T-helper 17 cell (primary cell): ENCODE data around the gene ABCC10. TPM values are rescaled to one million over a fixed set of nuclear protein-coding genes. Genes with fewer than 3 reads are reported as not detected.
A peak's percentile ranks its signal among the peaks of the same experiment; 100 is the strongest.

Experiments
- ATAC-seq: fragments of 150-1000 bp; cut with Tn5 transposase; 2 replicates; pipeline ENCODE4 v1.10.0; 2021; ENCODE audit warnings: mild to moderate bottlenecking, moderate library complexity
- DNase-seq, 3 donors: peaks; one replicate each; pipeline versions ENCODE4 v3.0.0 to v3.0.0-alpha.2; 2020 to 2021
- H3K9me3 ChIP-seq: one replicate; pipeline ENCODE4 v1.7.0; 2013; ENCODE audit warnings: low read length, mild to moderate bottlenecking; ENCODE audit not compliant: control insufficient read depth, poor library complexity, severe bottlenecking
- H3K27ac Mint-ChIP-seq: one replicate; pipeline ENCODE4 v1.8.0; 2022; ENCODE audit warnings: mild to moderate bottlenecking, moderate library complexity, mixed read lengths
- H3K27me3 Mint-ChIP-seq: one replicate; pipeline ENCODE4 v1.8.0; 2022; ENCODE audit warnings: mixed read lengths
- H3K36me3 Mint-ChIP-seq: one replicate; pipeline ENCODE4 v1.8.0; 2022; ENCODE audit warnings: low read depth, mixed read lengths
- H3K4me1 Mint-ChIP-seq: one replicate; pipeline ENCODE4 v1.8.0; 2022; ENCODE audit warnings: mild to moderate bottlenecking, mixed read lengths
- H3K4me3 Mint-ChIP-seq: one replicate; pipeline ENCODE4 v1.8.0; 2022; ENCODE audit warnings: mild to moderate bottlenecking, moderate library complexity, mixed read lengths
- total RNA-seq, 4 donors: library from RNA in 2 of 4; stranded (reverse) in 2 of 4; gene quantifications; one replicate each; pipeline ENCODE4 v1.2.3 and lab custom pipeline; 2022 to 2026

Gene ABCC10
- total RNA-seq, 2 donors from 2014 or later = 51.0 to 70.7 TPM

DNA sequence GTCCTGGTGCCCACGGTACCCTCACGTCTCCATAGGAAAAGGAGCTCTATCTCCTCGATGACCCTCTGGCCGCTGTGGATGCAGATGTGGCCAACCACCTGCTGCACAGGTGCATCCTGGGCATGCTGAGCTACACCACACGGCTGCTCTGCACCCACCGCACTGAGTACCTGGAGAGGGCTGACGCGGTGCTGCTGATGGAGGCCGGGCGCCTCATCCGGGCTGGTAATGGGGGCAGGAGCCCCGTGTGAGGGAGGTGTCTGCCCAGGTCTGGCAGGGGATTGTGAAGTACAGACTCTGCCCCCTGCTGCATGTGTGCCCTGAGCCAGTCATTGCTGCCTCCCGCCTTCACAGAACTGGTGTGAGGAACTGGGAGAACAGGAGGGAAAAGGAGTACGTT lies 15.6 kb downstream of the ABCC10 start:
- peaks cover 5% of the 10 kb centered on the region for H3K36me3 Mint-ChIP-seq
- peak overlapping the region; percentile 75 for H3K27ac Mint-ChIP-seq
- no peak for ATAC-seq
- no peaks in the 10 kb centered on the region for H3K27me3 Mint-ChIP-seq
- no peak for DNase-seq
- H3K4me3 Mint-ChIP-seq = no peak overlapping the region
- peaks cover 2% of the 10 kb centered on the region for H3K4me1 Mint-ChIP-seq
- no peaks in the 10 kb centered on the region for H3K9me3 ChIP-seq

DNA sequence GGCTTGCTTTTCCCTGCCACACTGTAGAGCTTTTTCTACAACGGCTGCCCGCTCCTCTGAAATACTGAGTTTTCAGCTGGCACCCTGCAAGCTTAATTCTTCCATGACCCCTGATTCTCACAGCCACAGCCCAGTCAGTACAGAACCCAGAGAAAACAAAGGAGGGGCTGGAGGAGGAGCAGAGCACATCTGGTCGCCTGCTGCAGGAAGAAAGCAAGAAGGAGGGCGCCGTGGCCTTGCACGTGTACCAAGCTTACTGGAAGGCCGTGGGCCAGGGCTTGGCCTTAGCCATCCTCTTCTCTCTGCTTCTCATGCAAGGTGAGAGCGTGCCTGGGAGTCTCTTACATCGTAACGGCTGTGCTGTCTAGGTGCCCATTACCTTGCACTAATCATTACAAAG lies 16.7 kb downstream of the ABCC10 start:
- H3K36me3 Mint-ChIP-seq = peaks cover 5% of the 10 kb centered on the region
- no peaks in the 10 kb centered on the region for H3K27me3 Mint-ChIP-seq
- DNase-seq (no peak), ATAC-seq (no peak)
- H3K4me1 Mint-ChIP-seq = peaks cover 2% of the 10 kb centered on the region
- no peak overlapping the region for H3K4me3 Mint-ChIP-seq
- H3K9me3 ChIP-seq = no peaks in the 10 kb centered on the region
- H3K27ac Mint-ChIP-seq = no peak overlapping the region

DNA sequence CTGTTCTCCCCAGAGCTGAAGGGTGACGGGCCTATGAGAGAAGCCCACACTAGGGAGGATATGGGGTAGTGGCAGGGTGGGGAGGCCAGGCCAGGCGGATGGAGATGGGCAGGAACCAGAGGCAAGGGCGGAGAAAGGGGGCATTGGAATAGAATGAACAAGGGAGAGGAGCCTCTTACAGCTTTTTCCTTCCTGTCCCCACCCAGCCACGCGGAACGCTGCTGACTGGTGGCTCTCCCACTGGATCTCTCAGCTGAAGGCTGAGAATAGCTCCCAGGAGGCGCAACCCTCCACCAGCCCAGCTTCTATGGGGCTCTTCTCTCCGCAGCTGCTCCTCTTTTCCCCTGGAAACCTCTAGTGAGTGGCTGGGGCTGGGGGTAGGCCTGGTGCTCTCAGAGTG lies 17.2 kb downstream of the ABCC10 start:
- DNase-seq (no peak), ATAC-seq (no peak)
- no peaks in the 10 kb centered on the region for H3K9me3 ChIP-seq
- H3K27ac Mint-ChIP-seq = no peak overlapping the region
- peaks cover 5% of the 10 kb centered on the region for H3K36me3 Mint-ChIP-seq
- peaks cover 2% of the 10 kb centered on the region for H3K4me1 Mint-ChIP-seq
- no peaks in the 10 kb centered on the region for H3K27me3 Mint-ChIP-seq
- H3K4me3 Mint-ChIP-seq = no peak overlapping the region

DNA sequence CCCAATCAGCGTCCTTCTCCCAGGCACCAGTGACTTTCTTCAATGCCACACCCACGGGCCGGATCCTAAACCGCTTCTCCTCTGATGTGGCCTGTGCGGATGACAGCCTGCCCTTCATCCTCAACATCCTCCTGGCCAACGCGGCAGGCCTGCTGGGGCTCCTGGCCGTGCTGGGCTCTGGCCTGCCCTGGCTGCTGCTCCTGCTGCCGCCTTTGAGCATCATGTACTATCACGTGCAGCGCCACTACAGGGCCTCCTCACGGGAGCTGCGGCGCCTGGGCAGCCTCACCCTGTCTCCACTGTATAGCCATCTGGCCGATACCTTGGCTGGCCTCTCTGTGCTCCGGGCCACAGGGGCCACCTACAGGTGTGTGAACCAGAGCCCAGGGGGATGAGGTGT lies 18.2 kb downstream of the ABCC10 start:
- Mint-ChIP-seq H3K27ac (peak overlapping the region; percentile 71), H3K4me3 (no peak overlapping the region), H3K4me1 (peaks cover 2% of the 10 kb centered on the region), H3K27me3 (no peaks in the 10 kb centered on the region), H3K36me3 (peaks cover 5% of the 10 kb centered on the region)
- H3K9me3 ChIP-seq = no peaks in the 10 kb centered on the region
- DNase-seq (no peak), ATAC-seq (no peak)

DNA sequence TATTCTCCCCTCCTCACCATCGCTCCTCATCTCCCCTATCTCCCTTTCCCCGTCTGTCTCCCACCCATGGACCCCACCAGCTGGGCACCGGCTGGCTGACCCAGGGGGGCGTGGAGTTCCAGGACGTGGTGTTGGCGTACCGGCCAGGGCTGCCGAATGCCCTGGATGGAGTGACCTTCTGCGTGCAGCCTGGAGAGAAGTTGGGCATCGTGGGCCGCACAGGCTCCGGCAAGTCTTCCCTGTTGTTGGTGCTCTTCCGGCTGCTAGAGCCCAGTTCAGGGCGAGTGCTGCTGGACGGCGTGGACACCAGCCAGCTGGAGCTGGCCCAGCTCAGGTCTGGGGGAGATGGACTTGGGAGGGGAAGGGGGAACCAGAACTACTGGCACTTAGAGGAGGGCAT lies 20.3 kb downstream of the ABCC10 start:
- Mint-ChIP-seq H3K27me3 (no peaks in the 10 kb centered on the region), H3K4me1 (peaks cover 2% of the 10 kb centered on the region), H3K36me3 (peaks cover 5% of the 10 kb centered on the region), H3K27ac (peak overlapping the region; percentile 45), H3K4me3 (no peak overlapping the region)
- DNase-seq = no peak
- no peak for ATAC-seq
- H3K9me3 ChIP-seq = no peaks in the 10 kb centered on the region

DNA sequence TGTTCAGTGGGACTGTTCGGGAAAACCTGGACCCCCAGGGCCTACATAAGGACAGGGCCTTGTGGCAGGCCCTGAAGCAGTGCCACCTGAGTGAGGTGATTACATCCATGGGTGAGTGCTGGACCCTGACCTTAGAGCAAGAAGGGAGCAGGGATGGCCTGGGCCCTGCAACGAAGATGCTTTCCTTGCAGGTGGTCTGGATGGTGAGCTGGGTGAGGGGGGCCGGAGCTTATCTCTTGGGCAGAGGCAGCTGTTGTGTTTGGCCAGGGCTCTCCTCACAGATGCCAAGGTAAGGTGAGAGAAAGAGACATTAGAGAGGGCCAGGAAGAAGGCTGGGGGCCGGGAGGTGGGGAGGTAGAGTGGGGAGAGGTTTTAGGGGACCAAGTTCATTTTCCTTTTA lies 21.6 kb downstream of the ABCC10 start:
- no peak for ATAC-seq
- H3K9me3 ChIP-seq = no peaks in the 10 kb centered on the region
- H3K36me3 Mint-ChIP-seq = peaks cover 5% of the 10 kb centered on the region
- H3K4me3 Mint-ChIP-seq = no peak overlapping the region
- H3K27ac Mint-ChIP-seq = peak overlapping the region; percentile 62
- no peaks in the 10 kb centered on the region for H3K27me3 Mint-ChIP-seq
- no peak for DNase-seq
- H3K4me1 Mint-ChIP-seq = peaks cover 5% of the 10 kb centered on the region

DNA sequence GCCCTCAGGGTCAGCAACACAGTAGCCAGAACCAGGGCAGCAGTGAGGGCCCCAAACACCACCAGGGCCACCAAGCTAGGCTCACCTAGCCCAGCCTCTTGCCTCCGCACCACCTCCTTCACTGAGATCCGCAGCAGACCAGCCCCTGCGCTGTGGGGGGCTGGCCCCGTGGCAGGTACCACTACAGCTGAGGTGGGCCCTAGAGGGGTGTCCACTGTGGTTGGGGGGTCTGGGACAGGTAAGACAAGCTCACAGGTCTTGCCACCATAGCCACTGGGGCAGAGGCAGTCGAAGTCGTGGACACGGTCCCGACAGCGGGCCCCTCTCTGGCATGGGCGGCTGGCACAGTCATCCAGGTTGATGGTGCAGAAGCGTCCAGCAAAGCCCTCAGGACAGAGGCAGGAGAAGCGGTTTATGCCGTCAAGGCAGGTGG lies 23.4 kb downstream of the ABCC10 start:
- H3K27me3 Mint-ChIP-seq = peaks cover 1% of the 10 kb centered on the region
- peak overlapping the region; percentile 8 for H3K27ac Mint-ChIP-seq
- peaks cover 7% of the 10 kb centered on the region for H3K36me3 Mint-ChIP-seq
- no peak overlapping the region for H3K4me3 Mint-ChIP-seq
- ATAC-seq (no peak), DNase-seq (no peak)
- peaks cover 14% of the 10 kb centered on the region for H3K4me1 Mint-ChIP-seq
- H3K9me3 ChIP-seq = no peaks in the 10 kb centered on the region

DNA sequence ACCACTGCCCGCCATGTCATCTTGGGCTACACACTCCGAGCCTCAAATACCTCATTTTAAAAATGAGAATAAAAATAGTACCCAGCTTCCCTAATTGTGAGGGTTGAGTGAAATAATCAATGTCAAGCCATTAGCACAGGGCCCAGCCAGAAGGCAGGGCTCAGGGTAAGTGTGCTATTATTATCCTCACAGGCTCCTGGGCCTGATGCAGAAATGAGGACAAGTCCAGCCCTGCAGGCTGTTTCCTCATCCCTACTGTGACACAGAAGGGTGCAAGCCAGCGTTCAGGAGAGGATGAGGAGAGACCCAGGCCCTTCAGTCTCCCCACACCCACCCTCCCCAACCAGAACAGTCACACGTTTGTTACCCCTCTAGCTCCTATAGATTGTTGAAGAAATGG lies 24.0 kb downstream of the ABCC10 start:
- no peak overlapping the region for H3K4me3 Mint-ChIP-seq

DNA sequence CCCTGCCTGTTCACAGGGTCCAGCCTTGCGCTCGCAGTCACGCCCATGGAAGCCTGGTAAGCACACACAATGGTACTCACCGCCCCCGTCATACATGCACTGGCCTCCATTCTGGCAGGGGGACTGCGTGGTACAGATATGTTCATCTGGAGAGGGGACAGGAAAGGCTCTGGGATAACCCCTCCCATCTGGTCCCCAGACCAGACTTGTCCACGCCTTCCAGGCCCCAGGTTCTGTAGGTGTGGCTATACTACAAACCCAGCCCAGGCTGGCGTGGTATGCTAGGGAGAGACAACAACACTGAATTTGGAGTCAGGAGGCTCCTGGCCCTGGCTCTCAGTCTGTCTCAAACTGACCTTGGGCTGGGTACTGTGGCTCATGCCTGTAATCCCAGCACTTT lies 24.6 kb downstream of the ABCC10 start:
- no peaks in the 10 kb centered on the region for H3K9me3 ChIP-seq
- Mint-ChIP-seq H3K27ac (no peak overlapping the region), H3K4me3 (no peak overlapping the region), H3K36me3 (peaks cover 8% of the 10 kb centered on the region), H3K27me3 (peaks cover 10% of the 10 kb centered on the region), H3K4me1 (peaks cover 19% of the 10 kb centered on the region)
- no peak for DNase-seq
- ATAC-seq = no peak

More for the DNA sequence above, 24.0 kb downstream of the ABCC10 start:
- peaks cover 8% of the 10 kb centered on the region for H3K36me3 Mint-ChIP-seq
- H3K27ac Mint-ChIP-seq = no peak overlapping the region
- H3K4me1 Mint-ChIP-seq = peaks cover 19% of the 10 kb centered on the region
- no peak for ATAC-seq
- DNase-seq = no peak
- H3K9me3 ChIP-seq = no peaks in the 10 kb centered on the region
- H3K27me3 Mint-ChIP-seq = peaks cover 7% of the 10 kb centered on the region

DNA sequence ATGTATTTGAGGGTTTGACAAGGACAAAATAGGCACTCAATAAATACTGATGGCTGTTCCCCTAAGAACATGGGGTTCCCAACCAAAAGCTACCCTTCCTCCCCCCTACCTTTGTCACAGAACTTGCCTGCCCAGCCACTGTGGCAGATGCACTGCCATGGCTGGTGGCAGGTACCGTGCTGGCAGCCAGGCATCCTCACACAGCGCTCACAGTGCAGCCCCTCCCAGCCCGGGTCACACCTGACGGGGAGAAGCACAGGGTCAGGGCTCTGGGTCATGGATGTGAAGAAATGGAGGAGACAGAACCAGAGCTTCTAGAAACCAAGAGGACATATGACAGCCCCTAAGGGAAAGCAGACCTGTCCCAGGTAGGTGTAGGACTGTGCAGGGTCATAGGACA lies 25.6 kb downstream of the ABCC10 start:
- Mint-ChIP-seq H3K27me3 (peaks cover 12% of the 10 kb centered on the region), H3K27ac (peak overlapping the region; percentile 51), H3K4me1 (peaks cover 17% of the 10 kb centered on the region), H3K4me3 (no peak overlapping the region), H3K36me3 (peaks cover 3% of the 10 kb centered on the region)
- H3K9me3 ChIP-seq = no peaks in the 10 kb centered on the region
- no peak for ATAC-seq
- no peak for DNase-seq

DNA sequence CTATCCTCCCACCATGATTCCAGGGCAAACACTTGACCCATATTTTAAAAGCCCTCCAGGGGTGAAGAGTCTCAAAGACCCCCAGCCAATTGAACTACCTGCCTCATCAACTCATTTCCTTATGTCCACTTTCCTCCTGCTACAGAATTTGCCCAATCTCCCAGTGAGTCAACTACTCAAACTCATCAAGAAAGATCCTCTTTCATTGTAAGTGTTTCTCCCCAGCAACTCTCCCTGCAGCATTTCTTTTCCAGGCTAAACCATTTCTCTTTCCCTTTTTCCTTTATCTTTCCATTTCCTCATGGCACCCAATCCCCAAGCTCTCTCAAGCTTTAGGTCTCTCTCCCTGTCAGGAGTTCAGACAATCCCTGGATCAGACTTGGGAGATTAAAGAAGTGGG lies 26.5 kb downstream of the ABCC10 start:
- ATAC-seq (no peak), DNase-seq (no peak)
- Mint-ChIP-seq H3K4me1 (peaks cover 17% of the 10 kb centered on the region), H3K27me3 (peaks cover 12% of the 10 kb centered on the region), H3K27ac (peak overlapping the region; percentile 45), H3K36me3 (peaks cover 3% of the 10 kb centered on the region), H3K4me3 (peak overlapping the region; percentile 91)
- no peaks in the 10 kb centered on the region for H3K9me3 ChIP-seq

DNA sequence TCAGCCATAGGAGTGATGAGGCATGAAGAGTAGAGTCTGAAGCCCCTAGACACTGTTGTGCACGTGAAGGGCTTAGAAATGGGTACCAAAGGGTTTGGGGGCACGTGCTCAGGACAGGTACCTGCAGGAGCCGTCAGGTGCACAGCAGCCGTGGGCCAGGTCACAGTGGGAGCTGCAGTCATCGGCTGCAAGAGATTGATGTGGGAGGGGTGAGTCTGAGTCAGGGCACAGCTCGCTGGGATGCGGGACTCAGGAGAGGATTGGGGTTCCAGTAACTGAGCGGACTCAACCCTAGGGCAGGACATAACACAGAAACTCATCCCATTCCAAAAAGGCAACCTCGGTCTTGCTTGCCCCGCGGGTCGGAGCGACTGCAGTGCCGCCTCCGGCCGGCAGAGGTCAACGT lies 27.0 kb downstream of the ABCC10 start:
- ATAC-seq = peak; percentile 68
- Mint-ChIP-seq H3K4me1 (peaks cover 17% of the 10 kb centered on the region), H3K27me3 (peaks cover 12% of the 10 kb centered on the region), H3K27ac (peak overlapping the region; percentile 45), H3K36me3 (peaks cover 3% of the 10 kb centered on the region), H3K4me3 (peak overlapping the region; percentile 91)
- peak; percentile 46 to 57 (median 53) for DNase-seq
- H3K9me3 ChIP-seq = no peaks in the 10 kb centered on the region

DNA sequence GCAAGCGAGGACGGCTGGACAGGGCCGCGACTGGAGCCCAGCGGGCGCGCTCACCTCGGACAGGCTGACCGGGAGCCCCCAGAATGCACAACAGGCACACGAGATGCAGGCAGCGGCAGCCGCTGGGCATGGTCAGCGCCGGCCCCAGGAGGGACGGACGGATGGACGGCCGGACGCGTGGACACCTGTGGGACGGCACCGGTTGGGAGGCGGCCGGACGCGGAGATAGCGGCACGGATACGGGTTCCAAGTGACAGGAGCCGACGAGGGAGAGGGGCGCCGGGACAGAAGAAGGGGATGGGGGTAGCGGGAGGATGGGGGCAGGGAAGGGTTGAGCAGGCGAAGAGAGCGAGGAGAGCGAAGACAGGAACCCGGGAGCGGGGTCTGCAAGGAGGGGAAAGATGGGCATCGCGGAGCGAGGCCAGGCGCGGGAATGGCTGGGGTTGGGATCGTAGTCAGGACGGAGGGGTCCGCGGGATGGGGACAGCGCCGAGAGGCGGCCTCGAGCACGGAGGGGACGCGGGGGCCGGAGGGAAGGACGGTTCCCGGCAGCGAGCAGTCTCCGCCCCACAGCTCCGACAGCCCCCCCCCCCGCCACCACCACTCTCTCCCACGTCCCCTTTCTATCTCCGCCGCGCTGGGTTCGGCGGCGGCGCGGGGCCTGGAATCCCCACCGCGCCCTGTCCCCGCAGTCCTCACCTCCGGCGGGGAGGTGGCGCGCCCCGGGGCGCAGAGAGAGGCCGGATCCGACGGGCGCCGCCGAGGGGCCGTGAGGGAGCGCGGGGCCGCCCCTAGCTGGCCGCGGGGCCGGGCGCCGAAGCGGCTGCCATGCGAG lies 27.6 kb downstream of the ABCC10 start:
- Mint-ChIP-seq H3K4me3 (peak overlapping the region; percentile 91), H3K27ac (peak overlapping the region; percentile 71), H3K36me3 (peaks cover 3% of the 10 kb centered on the region), H3K27me3 (peaks cover 15% of the 10 kb centered on the region), H3K4me1 (peaks cover 17% of the 10 kb centered on the region)
- DNase-seq = peak in 2 of 3 donors; percentile 26 to 34
- H3K9me3 ChIP-seq = no peaks in the 10 kb centered on the region
- ATAC-seq = peak; percentile 60
